Loucy (cell line): ENCODE results near the gene ACAA2.
A peak's percentile ranks its signal among the peaks of the same experiment; 100 is the strongest.
"Not testable (repeated sequence)": the region's sequence is repeated elsewhere in the genome, so short reads cannot be mapped to it uniquely, and the experiment has no call there.

Experiments used
- H2AFZ ChIP-seq: fragments of 200-600 bp; sonication (generic); 2 replicates; pipeline ENCODE4 v1.6.0; 2016; ENCODE audit warnings: antibody characterized with exemption, mild to moderate bottlenecking, low read length, moderate library complexity
- H3F3A ChIP-seq: fragments of 200-600 bp; 2 replicates; pipeline ENCODE4 v1.6.0; 2016; ENCODE audit warnings: antibody characterized with exemption, low read depth, mild to moderate bottlenecking
- H3K27me3 ChIP-seq: fragments of 200-600 bp; sonication (generic); 2 replicates; pipeline ENCODE4 v1.6.1; 2014; ENCODE audit warnings: low read length, mild to moderate bottlenecking; ENCODE audit not compliant: insufficient read depth, poor library complexity, severe bottlenecking
- H3K36me3 ChIP-seq: fragments of 200-600 bp; sonication (generic); 2 replicates; pipeline ENCODE4 v1.6.1; 2016; ENCODE audit warnings: low read length; ENCODE audit not compliant: insufficient read depth
- H3K4me1 ChIP-seq: fragments of 200-600 bp; sonication (generic); 2 replicates; pipeline ENCODE4 v1.5.1; 2014; ENCODE audit warnings: low read length, mild to moderate bottlenecking; ENCODE audit not compliant: insufficient read depth, poor library complexity, severe bottlenecking
- H3K4me2 ChIP-seq: fragments of 200-600 bp; sonication (generic); 2 replicates; pipeline ENCODE4 v1.6.0; 2014; ENCODE audit warnings: antibody characterized with exemption, low read length, low read depth, mild to moderate bottlenecking; ENCODE audit not compliant: poor library complexity, severe bottlenecking
- H3K4me3 ChIP-seq: fragments of 200-600 bp; sonication (generic); 2 replicates; pipeline ENCODE4 v1.5.1; 2014; ENCODE audit warnings: low read length, mild to moderate bottlenecking, mixed read lengths; ENCODE audit not compliant: poor library complexity, severe bottlenecking
- H3K79me2 ChIP-seq: fragments of 200-600 bp; sonication (generic); 2 replicates; pipeline ENCODE4 v1.6.1; 2014; ENCODE audit warnings: low read length; ENCODE audit not compliant: insufficient read depth
- H3K9ac ChIP-seq: fragments of 200-600 bp; sonication (generic); 2 replicates; pipeline ENCODE4 v1.6.0; 2014; ENCODE audit warnings: mild to moderate bottlenecking, low read depth, low read length, moderate library complexity; ENCODE audit not compliant: poor library complexity, severe bottlenecking
- H3K9me2 ChIP-seq: fragments of 200-600 bp; sonication (generic); replicated peaks from 2 replicates; pipeline ENCODE4 v1.6.1; 2016; ENCODE audit warnings: low read depth, low read length, mixed read lengths
- H3K9me3 ChIP-seq: fragments of 200-600 bp; sonication (generic); 2 replicates; pipeline ENCODE4 v1.6.1; 2014; ENCODE audit warnings: mild to moderate bottlenecking, antibody characterized with exemption, low read length, low read depth; ENCODE audit not compliant: insufficient read depth
- H4K20me1 ChIP-seq: fragments of 200-600 bp; sonication (generic); 2 replicates; pipeline ENCODE4 v1.6.0; 2014; ENCODE audit warnings: antibody characterized with exemption, low read length, mild to moderate bottlenecking; ENCODE audit not compliant: insufficient read depth, poor library complexity, severe bottlenecking
- CTCF ChIP-seq: fragments of 200-600 bp; sonication (generic); conservative IDR thresholded peaks from 2 replicates; pipeline ENCODE4 v1.5.1; 2014; ENCODE audit warnings: mild to moderate bottlenecking, antibody characterized with exemption, low read length
- EZH2phosphoT487 ChIP-seq: fragments of 200-600 bp; IDR thresholded peaks from 2 replicates; pipeline ENCODE4 v1.6.1; 2018; ENCODE audit warnings: antibody characterized with exemption, mild to moderate bottlenecking, moderate library complexity, borderline replicate concordance

ACAA2 gene

GRCh38 chr18:49788327-49788898, 24.9 kb downstream of the ACAA2 start:
- Histone ChIP-seq H3K9me2 (no peaks in the 10 kb centered on the region), H4K20me1 (no peaks in the 10 kb centered on the region), H3K36me3 (peaks cover 23% of the 10 kb centered on the region; the same call in 1 of the 2 replicates), H3K4me3 (no peak overlapping the region), H3K27me3 (no peaks in the 10 kb centered on the region), H3K4me2 (no peak overlapping the region), H2AFZ (peak overlapping the region; percentile 37; the same call in 1 of the 2 replicates), H3K9ac (no peak overlapping the region), H3K79me2 (no peaks in the 10 kb centered on the region), H3K4me1 (peaks cover 6% of the 10 kb centered on the region), H3K9me3 (no peaks in the 10 kb centered on the region), H3F3A (no peaks in the 10 kb centered on the region)
- no peak for TF ChIP-seq EZH2phosphoT487
- TF ChIP-seq CTCF: no peak

GRCh38 chr18:49786019-49786720, 27.2 kb downstream of the ACAA2 start:
- Histone ChIP-seq H3K36me3 (peaks cover 18% of the 10 kb centered on the region; the same call in 1 of the 2 replicates), H3K4me3 (no peak overlapping the region), H3F3A (no peaks in the 10 kb centered on the region), H3K9ac (no peak overlapping the region), H3K4me1 (peaks cover 6% of the 10 kb centered on the region), H3K9me2 (no peaks in the 10 kb centered on the region), H3K79me2 (no peaks in the 10 kb centered on the region), H3K27me3 (no peaks in the 10 kb centered on the region), H4K20me1 (no peaks in the 10 kb centered on the region), H3K9me3 (no peaks in the 10 kb centered on the region), H3K4me2 (no peak overlapping the region), H2AFZ (no peak overlapping the region)
- no peak for TF ChIP-seq EZH2phosphoT487
- no peak for TF ChIP-seq CTCF

- Histone ChIP-seq H3K4me2 (no peak overlapping the region), H3K4me3 (no peak overlapping the region), H3K36me3 (peaks cover 7% of the 10 kb centered on the region; the same call in 1 of the 2 replicates), H3K9ac (no peak overlapping the region), H3K79me2 (no peaks in the 10 kb centered on the region), H2AFZ (no peak overlapping the region), H3K27me3 (no peaks in the 10 kb centered on the region), H3K9me2 (no peaks in the 10 kb centered on the region), H4K20me1 (no peaks in the 10 kb centered on the region), H3F3A (no peaks in the 10 kb centered on the region), H3K9me3 (no peaks in the 10 kb centered on the region), H3K4me1 (peaks cover 6% of the 10 kb centered on the region)
- TF ChIP-seq CTCF: peak; percentile 37
- TF ChIP-seq EZH2phosphoT487: no peak
These were observed 28.7 kb downstream of the ACAA2 start for GRCh38 chr18:49784427-49785185.

GRCh38 chr18:49783631-49784030, 29.7 kb downstream of the ACAA2 start:
- not testable (repeated sequence) for H3K9ac ChIP-seq, H3F3A ChIP-seq, H3K27me3 ChIP-seq, H3K4me3 ChIP-seq, H3K9me3 ChIP-seq, H3K9me2 ChIP-seq, H3K79me2 ChIP-seq, H3K4me1 ChIP-seq, H3K36me3 ChIP-seq, H2AFZ ChIP-seq, H3K4me2 ChIP-seq, H4K20me1 ChIP-seq
